Epidermal melanocyte (primary cell): ENCODE results near the gene IMMP2L.
A peak's percentile ranks its signal among the peaks of the same experiment; 100 is the strongest.
"Not testable (repeated sequence)": the region's sequence is repeated elsewhere in the genome, so short reads cannot be mapped to it uniquely, and the experiment has no call there.

Experiments
- DNase-seq: peaks from one replicate; pipeline ENCODE4 v3.0.0; 2011; ENCODE audit warnings: low spot score; ENCODE audit not compliant: insufficient read length

The IMMP2L gene

GRCh38 chr7:111460695-111461094 is 101.6 kb downstream of the IMMP2L start:
- no peak for DNase-seq

- no peak for DNase-seq
These were observed 102.5 kb downstream of the IMMP2L start for GRCh38 chr7:111459757-111460280.

GRCh38 chr7:111459065-111459756 is 103.1 kb downstream of the IMMP2L start:
- DNase-seq: no peak

- not testable (repeated sequence) for DNase-seq
These were observed 111.6 kb downstream of the IMMP2L start for GRCh38 chr7:111450705-111451104.

- not testable (repeated sequence) for DNase-seq
These were observed 114.8 kb downstream of the IMMP2L start for GRCh38 chr7:111447502-111447901.

- no peak for DNase-seq
These were observed 122.3 kb downstream of the IMMP2L start for GRCh38 chr7:111439977-111440376.

- no peak for DNase-seq
These were observed 123.7 kb downstream of the IMMP2L start for GRCh38 chr7:111438369-111439289.

GRCh38 chr7:111437736-111438135 is 124.6 kb downstream of the IMMP2L start:
- no peak for DNase-seq

GRCh38 chr7:111436608-111437007 is 125.7 kb downstream of the IMMP2L start:
- DNase-seq: no peak

- DNase-seq: no peak
These were observed 128.9 kb downstream of the IMMP2L start for GRCh38 chr7:111433426-111433825.

- DNase-seq: no peak
These were observed 132.5 kb downstream of the IMMP2L start for GRCh38 chr7:111429781-111430180.

- no peak for DNase-seq
These were observed 137.5 kb downstream of the IMMP2L start for GRCh38 chr7:111424768-111425167.

GRCh38 chr7:111414374-111414773 is 147.9 kb downstream of the IMMP2L start:
- no peak for DNase-seq

GRCh38 chr7:111413739-111414138 is 148.6 kb downstream of the IMMP2L start:
- peak; percentile 12 for DNase-seq

- no peak for DNase-seq
These were observed 151.4 kb downstream of the IMMP2L start for GRCh38 chr7:111410899-111411298.

- peak; percentile 16 for DNase-seq
These were observed 152.4 kb downstream of the IMMP2L start for GRCh38 chr7:111409714-111410422.

GRCh38 chr7:111408724-111409123 is 153.6 kb downstream of the IMMP2L start:
- no peak for DNase-seq

- no peak for DNase-seq
These were observed 155.0 kb downstream of the IMMP2L start for GRCh38 chr7:111407258-111407657.

GRCh38 chr7:111405621-111406020 is 156.7 kb downstream of the IMMP2L start:
- DNase-seq: no peak

- no peak for DNase-seq
These were observed 160.8 kb downstream of the IMMP2L start for GRCh38 chr7:111401516-111401915.

- no peak for DNase-seq
These were observed 162.2 kb downstream of the IMMP2L start for GRCh38 chr7:111400088-111400487.

- no peak for DNase-seq
These were observed 167.4 kb downstream of the IMMP2L start for GRCh38 chr7:111394891-111395290.
